GM12878 (cell line): ENCODE data around the gene ADARB1.

Experiments used
- CTCF ChIP-seq, 3 experiments: IDR thresholded peaks in 2 of 3; conservative IDR thresholded peaks in 1 of 3; 2 replicates each; pipeline ENCODE4 v1.5.1; 2011; ENCODE audit warnings: low read depth in 3 of 3, low read length in 3 of 3, mild to moderate bottlenecking in 3 of 3, control low read depth in 2 of 3, moderate library complexity in 2 of 3, inconsistent platforms in 1 of 3, mixed read lengths in 1 of 3; ENCODE audit not compliant: control insufficient read depth in 2 of 3, insufficient read depth in 1 of 3; ENCODE audit errors: extremely low read depth in 1 of 3
- ELK1 ChIP-seq: IDR thresholded peaks from 2 replicates; pipeline ENCODE4 v1.6.1; 2012; ENCODE audit warnings: low read depth, low read length, improper control_type of control experiment
- EP300 ChIP-seq, 2 experiments: fragments of 150-350 bp in 1 of 2; IDR thresholded peaks; 2 replicates each; pipeline ENCODE4 v1.6.1; 2011 to 2012; ENCODE audit warnings: low read depth in 2 of 2, low read length in 2 of 2, borderline replicate concordance in 1 of 2, improper control_type of control experiment in 1 of 2, inconsistent platforms in 1 of 2; ENCODE audit not compliant: control insufficient read depth in 1 of 2
- KDM1A ChIP-seq: fragments of 200-600 bp; sonication (generic); IDR thresholded peaks from 2 replicates; pipeline ENCODE4 v1.6.1; 2016; ENCODE audit warnings: borderline replicate concordance
- NRF1 ChIP-seq: conservative IDR thresholded peaks from 2 replicates; pipeline ENCODE4 v1.6.1; 2011; ENCODE audit warnings: mild to moderate bottlenecking, low read depth, low read length, improper control_type of control experiment
- RB1 ChIP-seq: fragments of 450-650 bp; formaldehyde crosslinking; IDR thresholded peaks from 2 replicates; pipeline ENCODE4 v1.6.1; 2017; ENCODE audit warnings: mild to moderate bottlenecking, borderline replicate concordance
- ZBTB33 ChIP-seq: fragments of 450-650 bp; IDR thresholded peaks from 2 replicates; pipeline ENCODE4 v1.6.1; 2017; ENCODE audit warnings: mild to moderate bottlenecking

- TF ChIP-seq KDM1A (no peak), EP300 (IDR thresholded peaks at IDR 0.05; ENCODE audit: borderline replicate concordance in 1 of 2, control insufficient read depth in 1 of 2, low read depth in 2 of 2, low read length in 2 of 2) (no peak), NRF1 (no peak), ZBTB33 (no peak), CTCF (IDR thresholded peaks at IDR 0.05 in 2 of 3, conservative IDR thresholded peaks at IDR 0.05 in 1 of 3; ENCODE audit: control insufficient read depth in 2 of 3, extremely low read depth in 1 of 3, insufficient read depth in 1 of 3, low read depth in 3 of 3, low read length in 3 of 3) (no peak), ELK1 (no peak), RB1 (no peak)
These were observed 169.2 kb downstream of the ADARB1 start for GRCh38 chr21:45243603-45244002.
